HepG2 (cell line): ENCODE results near the gene C20orf204. TPM values are rescaled to one million over a fixed set of nuclear protein-coding genes. Genes with fewer than 3 reads are reported as not detected.

Experiments
- ARID4A ChIP-seq: sonication (generic); formaldehyde crosslinking; IDR thresholded peaks from 2 replicates; pipeline ENCODE4 v1.5.0; 2020; ENCODE audit warnings: mild to moderate bottlenecking, missing genetic modification reagents, borderline replicate concordance
- PAXIP1 ChIP-seq: sonication (generic); formaldehyde crosslinking; conservative IDR thresholded peaks from 2 replicates; pipeline ENCODE4 v1.4.0; 2020; ENCODE audit warnings: mild to moderate bottlenecking, missing genetic modification reagents, moderate library complexity
- PHF5A ChIP-seq: IDR thresholded peaks from one replicate; pipeline ENCODE4 v1.6.1; 2018; ENCODE audit warnings: low read depth, missing genetic modification reagents; ENCODE audit not compliant: unreplicated experiment
- PRDM4 ChIP-seq: sonication (generic); formaldehyde crosslinking; IDR thresholded peaks from 2 replicates; pipeline ENCODE4 v1.9.0; 2021; ENCODE audit warnings: missing genetic modification reagents, borderline replicate concordance
- RXRA ChIP-seq: sonication (generic); formaldehyde crosslinking; IDR thresholded peaks from 2 replicates; pipeline ENCODE4 v1.5.1; 2020; ENCODE audit warnings: missing genetic modification reagents
- SNRNP70 ChIP-seq: fragments of 200-400 bp; formaldehyde crosslinking; IDR thresholded peaks from 2 replicates; pipeline ENCODE4 v1.6.1; 2017; ENCODE audit warnings: mild to moderate bottlenecking, low read depth, low read length, moderate library complexity
- TRAFD1 ChIP-seq: sonication (generic); formaldehyde crosslinking; IDR thresholded peaks from 2 replicates; pipeline ENCODE4 v1.5.1; 2020; ENCODE audit warnings: missing genetic modification reagents, mild to moderate bottlenecking, borderline replicate concordance
- ZFP91 ChIP-seq: sonication (generic); formaldehyde crosslinking; IDR thresholded peaks from 2 replicates; pipeline ENCODE4 v1.9.0; 2022; ENCODE audit warnings: missing genetic modification reagents, mild to moderate bottlenecking, borderline replicate concordance
- ZNF101 ChIP-seq: sonication (generic); formaldehyde crosslinking; IDR thresholded peaks from 2 replicates; pipeline ENCODE4 v1.4.0; 2020; ENCODE audit warnings: mild to moderate bottlenecking, low read depth, missing genetic modification reagents, borderline replicate concordance
- ZNF12 ChIP-seq: sonication (generic); formaldehyde crosslinking; IDR thresholded peaks from 2 replicates; pipeline ENCODE4 v1.5.0; 2020; ENCODE audit warnings: missing genetic modification reagents
- ZNF451 ChIP-seq: sonication (generic); formaldehyde crosslinking; IDR thresholded peaks from 2 replicates; pipeline ENCODE4 v1.5.0; 2020; ENCODE audit warnings: mild to moderate bottlenecking, missing genetic modification reagents
- ZNF547 ChIP-seq: sonication (generic); formaldehyde crosslinking; IDR thresholded peaks from 2 replicates; pipeline ENCODE4 v1.5.1; 2020; ENCODE audit warnings: mild to moderate bottlenecking, missing genetic modification reagents
- ZNF605 ChIP-seq: sonication (generic); formaldehyde crosslinking; IDR thresholded peaks from 2 replicates; pipeline ENCODE4 v1.8.0; 2022; ENCODE audit warnings: mild to moderate bottlenecking, missing genetic modification reagents
- polyA plus RNA-seq, 8 experiments: library from polyadenylated mRNA; depleted of rRNA in 3 of 8; stranded (reverse) in 7 of 8; unstranded in 1 of 8; fragments of >200 nt; fragmentation: Illumina TruSeq in 4 of 8; extraction: Trizol in 4 of 8; gene quantifications; 2 replicates each; pipeline versions ENCODE4 v1.2.1 to v1.2.3, GENCODE V29; 2011 to 2016; ENCODE audit warnings: low read depth in 4 of 8, missing spikeins in 1 of 8, mixed read lengths in 1 of 8; ENCODE audit not compliant: insufficient read depth in 1 of 8
- total RNA-seq, 5 experiments: library from RNA; depleted of rRNA; stranded (reverse); fragments of >200 nt; fragmentation: Illumina TruSeq; extraction: Trizol; gene quantifications; 2 replicates each; pipeline ENCODE4 v1.2.3, GENCODE V29; 2016; ENCODE audit warnings: low read depth in 1 of 5

The C20orf204 gene
- total and polyA plus RNA-seq, 2 of the 13 experiments (the other 11 are each of a cell fraction or from before 2014, with no cell fraction given), result 22.1 to 80.0 TPM

GRCh38 chr20:64023361-64024140, 12.4 kb upstream of the C20orf204 start (continued):
- TF ChIP-seq ZNF605 (no peak), ZNF451 (CRISPR knock-in tag) (no peak; the same call in 1 of the 2 replicates), ARID4A (CRISPR knock-in tag) (no peak; the same call in 1 of the 2 replicates), PHF5A (CRISPR knock-in tag) (no peak), TRAFD1 (no peak), PAXIP1 (CRISPR knock-in tag) (no peak), RXRA (peak; percentile 99), ZNF547 (CRISPR knock-in tag) (no peak), ZNF12 (CRISPR knock-in tag) (no peak), ZFP91 (CRISPR knock-in tag) (peak; percentile 60), SNRNP70 (no peak), ZNF101 (CRISPR knock-in tag) (no peak), PRDM4 (CRISPR knock-in tag) (0 out of 2 replicates have a peak, but pooled peaks have one; percentile 29)
